CD14-positive monocyte (primary cell): ENCODE results near the gene EVX1. TPM values are rescaled to one million over a fixed set of nuclear protein-coding genes. Genes with fewer than 3 reads are reported as not detected.

ENCODE experiments used
- DNase-seq, 3 donors: peaks; one replicate each; pipeline ENCODE4 v3.0.0-alpha.2; 2011 to 2022
- H2AFZ ChIP-seq: 2 replicates; pipeline ENCODE4 v1.6.0; 2012; ENCODE audit warnings: mild to moderate bottlenecking, low read depth, low read length, inconsistent platforms; ENCODE audit not compliant: insufficient read depth, poor library complexity, severe bottlenecking
- H3K27ac ChIP-seq, 2 donors: 1 replicate in 1 of 2; 2 replicates in 1 of 2; pipeline ENCODE4 v1.5.1; 2012 to 2013; ENCODE audit warnings: low read length in 2 of 2, control low read depth in 1 of 2, inconsistent platforms in 1 of 2, low read depth in 1 of 2, mild to moderate bottlenecking in 1 of 2
- H3K27me3 ChIP-seq, 2 donors: one replicate each; pipeline versions ENCODE4 v1.6.0 to v1.6.1; 2011 to 2013; ENCODE audit warnings: low read length in 2 of 2; ENCODE audit not compliant: control insufficient read depth in 2 of 2, insufficient read depth in 2 of 2
- H3K36me3 ChIP-seq, 2 donors: replicated peaks in 1 of 2; 1 replicate in 1 of 2; 2 replicates in 1 of 2; pipeline versions ENCODE4 v1.5.1 to v1.6.1; 2012 to 2013; ENCODE audit warnings: low read length in 2 of 2, control low read depth in 1 of 2, inconsistent platforms in 1 of 2, mild to moderate bottlenecking in 1 of 2; ENCODE audit not compliant: insufficient read depth in 2 of 2, control insufficient read depth in 1 of 2
- H3K4me1 ChIP-seq, 2 donors: 1 replicate in 1 of 2; 2 replicates in 1 of 2; pipeline versions ENCODE4 v1.5.1 to v1.6.1; 2012 to 2013; ENCODE audit warnings: low read length in 2 of 2, control low read depth in 1 of 2, inconsistent platforms in 1 of 2, mild to moderate bottlenecking in 1 of 2, moderate library complexity in 1 of 2; ENCODE audit not compliant: insufficient read depth in 2 of 2, control insufficient read depth in 1 of 2
- H3K4me2 ChIP-seq: replicated peaks from 2 replicates; pipeline ENCODE3; 2012; ENCODE audit warnings: low read length, moderate library complexity, mild to moderate bottlenecking; ENCODE audit not compliant: poor library complexity, severe bottlenecking; ENCODE audit errors: extremely low read depth
- H3K4me3 ChIP-seq, 3 experiments: fragments of 200-600 bp in 1 of 3; sonication (generic) in 1 of 3; replicated peaks in 1 of 3; 1 replicate in 2 of 3; 2 replicates in 1 of 3; pipeline ENCODE4 v1.5.1; 2011 to 2013; ENCODE audit warnings: low read length in 3 of 3, mild to moderate bottlenecking in 3 of 3, control low read depth in 2 of 3, low read depth in 2 of 3, inconsistent platforms in 1 of 3, moderate library complexity in 1 of 3
- H3K79me2 ChIP-seq: 2 replicates; pipeline ENCODE4 v1.6.0; 2012; ENCODE audit warnings: mild to moderate bottlenecking, control low read depth, inconsistent platforms, low read length, moderate library complexity; ENCODE audit not compliant: insufficient read depth
- H3K9ac ChIP-seq: 2 replicates; pipeline ENCODE4 v1.6.0; 2017; ENCODE audit warnings: low read length, mild to moderate bottlenecking; ENCODE audit not compliant: insufficient read depth, poor library complexity, severe bottlenecking
- H3K9me3 ChIP-seq, 2 donors: replicated peaks in 1 of 2; 1 replicate in 1 of 2; 2 replicates in 1 of 2; pipeline versions ENCODE4 v1.5.1 to v1.6.1; 2012 to 2013; ENCODE audit warnings: low read length in 2 of 2, control low read depth in 1 of 2; ENCODE audit not compliant: control insufficient read depth in 1 of 2, insufficient read depth in 1 of 2
- H4K20me1 ChIP-seq: 2 replicates; pipeline ENCODE4 v1.6.0; 2012; ENCODE audit warnings: mild to moderate bottlenecking, low read length, control low read depth, moderate library complexity; ENCODE audit not compliant: insufficient read depth
- H3K27ac Mint-ChIP-seq, 7 donors: one replicate each; pipeline ENCODE4 v1.8.0; 2020; ENCODE audit warnings: mild to moderate bottlenecking in 7 of 7, mixed read lengths in 7 of 7, moderate library complexity in 6 of 7, inconsistent platforms in 2 of 7
- H3K27me3 Mint-ChIP-seq, 3 donors: one replicate each; pipeline ENCODE4 v1.8.0; 2021 to 2022; ENCODE audit warnings: low read depth in 3 of 3, mild to moderate bottlenecking in 3 of 3, mixed read lengths in 3 of 3, moderate library complexity in 3 of 3, inconsistent platforms in 1 of 3
- H3K36me3 Mint-ChIP-seq, 2 donors: one replicate each; pipeline ENCODE4 v1.8.0; 2020; ENCODE audit warnings: mixed read lengths in 2 of 2, inconsistent platforms in 1 of 2, mild to moderate bottlenecking in 1 of 2
- H3K4me1 Mint-ChIP-seq: one replicate; pipeline ENCODE4 v1.8.0; 2020; ENCODE audit warnings: mild to moderate bottlenecking, mixed read lengths
- H3K4me3 Mint-ChIP-seq, 2 donors: one replicate each; pipeline ENCODE4 v1.8.0; 2020; ENCODE audit warnings: mild to moderate bottlenecking in 2 of 2, mixed read lengths in 2 of 2, moderate library complexity in 1 of 2
- H3K9me3 Mint-ChIP-seq, 7 donors: one replicate each; pipeline ENCODE4 v1.8.0; 2020 to 2022; ENCODE audit warnings: mixed read lengths in 7 of 7, mild to moderate bottlenecking in 6 of 7, moderate library complexity in 6 of 7, inconsistent platforms in 2 of 7
- WGBS: methylation state at CpG from one replicate; pipeline ENCODE4 v1.1.5; 2013; ENCODE audit warnings: missing lambda C conversion rate; ENCODE audit not compliant: insufficient coverage; 5-methylcytosine and 5-hydroxymethylcytosine counted together
- intact Hi-C, 2 donors: fragments of 100-400 bp; cut with micrococcal nuclease; formaldehyde crosslinking; loops; one replicate each; pipeline versions ENCODE4 v1.15.0 to v1.15.1; 2023
- polyA plus RNA-seq, 3 donors: library from polyadenylated mRNA; depleted of rRNA in 1 of 3; unstranded in 2 of 3; stranded (reverse) in 1 of 3; fragments of 300-500 nt in 2 of 3; fragments of >200 nt in 1 of 3; fragmentation: Illumina TruSeq in 2 of 3; gene quantifications; 1 replicate in 2 of 3; 2 replicates in 1 of 3; pipeline ENCODE4 v1.2.3, GENCODE V29; 2012 to 2021
- TF ChIP-seq, protein P1 (sequence below): fragments of 200-600 bp; IDR thresholded peaks from one replicate; pipeline ENCODE4 v1.8.0; 2022; ENCODE audit warnings: antibody characterized with exemption, mild to moderate bottlenecking

Gene EVX1
- polyA plus RNA-seq, 3 donors = not detected

DNA sequence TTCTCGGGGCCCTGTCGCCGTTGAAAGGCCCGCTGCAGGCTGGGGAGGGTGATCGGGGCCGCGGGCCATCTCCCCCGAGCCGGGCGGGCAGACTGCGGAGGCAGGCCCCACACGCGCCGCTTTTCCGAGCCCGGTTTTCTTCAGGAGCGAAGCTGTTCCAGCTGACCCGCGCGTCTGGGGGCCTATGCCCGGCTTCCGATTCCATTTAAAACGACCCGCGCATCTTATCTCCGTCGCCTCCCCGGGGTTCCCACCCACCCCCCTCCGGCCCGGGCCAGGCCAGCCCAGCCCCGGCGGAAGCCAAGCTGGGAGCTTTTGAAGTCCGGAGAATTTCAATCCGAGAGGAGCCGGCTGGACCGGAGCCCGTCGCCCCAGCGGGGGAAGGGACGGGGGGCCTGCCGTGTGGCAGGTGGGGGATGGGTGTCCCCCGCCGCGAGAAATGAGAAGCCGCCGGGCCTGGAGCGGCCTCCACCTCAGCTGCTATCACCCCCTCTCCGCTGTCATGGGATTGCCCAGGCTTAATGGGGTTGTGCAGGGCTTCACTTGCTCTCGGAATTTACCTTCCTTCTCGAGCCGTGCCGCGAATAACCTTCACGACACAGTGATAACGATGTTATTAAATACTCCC is 3.1 kb upstream of the EVX1 start:
- H3K36me3 Mint-ChIP-seq = peaks cover 6 to 20% of the 10 kb centered on the region in 2 donors
- Histone ChIP-seq H3K4me1 (peaks cover 18 to 25% of the 10 kb centered on the region in 2 donors), H3K4me3 (no peak overlapping the region), H3K79me2 (no peaks in the 10 kb centered on the region), H3K9me3 (peaks cover 3 to 63% of the 10 kb centered on the region in 2 donors), H3K27ac (no peak overlapping the region), H3K9ac (no peak overlapping the region), H3K36me3 (no peaks in the 10 kb centered on the region), H3K27me3 (peaks cover 93 to 99% of the 10 kb centered on the region in 2 donors), H3K4me2 (peak overlapping the region; percentile 50), H4K20me1 (no peaks in the 10 kb centered on the region), H2AFZ (peak overlapping the region; percentile 46)
- TF ChIP-seq, protein P1, sequence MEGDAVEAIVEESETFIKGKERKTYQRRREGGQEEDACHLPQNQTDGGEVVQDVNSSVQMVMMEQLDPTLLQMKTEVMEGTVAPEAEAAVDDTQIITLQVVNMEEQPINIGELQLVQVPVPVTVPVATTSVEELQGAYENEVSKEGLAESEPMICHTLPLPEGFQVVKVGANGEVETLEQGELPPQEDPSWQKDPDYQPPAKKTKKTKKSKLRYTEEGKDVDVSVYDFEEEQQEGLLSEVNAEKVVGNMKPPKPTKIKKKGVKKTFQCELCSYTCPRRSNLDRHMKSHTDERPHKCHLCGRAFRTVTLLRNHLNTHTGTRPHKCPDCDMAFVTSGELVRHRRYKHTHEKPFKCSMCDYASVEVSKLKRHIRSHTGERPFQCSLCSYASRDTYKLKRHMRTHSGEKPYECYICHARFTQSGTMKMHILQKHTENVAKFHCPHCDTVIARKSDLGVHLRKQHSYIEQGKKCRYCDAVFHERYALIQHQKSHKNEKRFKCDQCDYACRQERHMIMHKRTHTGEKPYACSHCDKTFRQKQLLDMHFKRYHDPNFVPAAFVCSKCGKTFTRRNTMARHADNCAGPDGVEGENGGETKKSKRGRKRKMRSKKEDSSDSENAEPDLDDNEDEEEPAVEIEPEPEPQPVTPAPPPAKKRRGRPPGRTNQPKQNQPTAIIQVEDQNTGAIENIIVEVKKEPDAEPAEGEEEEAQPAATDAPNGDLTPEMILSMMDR = no peak
- peaks cover 96 to 98% (median 97%) of the 10 kb centered on the region in 3 donors for H3K27me3 Mint-ChIP-seq
- no peak overlapping the region for H3K27ac Mint-ChIP-seq
- WGBS = 1% methylated on average over 48 of the region's 55 CpGs
- peaks cover 30% of the 10 kb centered on the region for H3K4me1 Mint-ChIP-seq
- H3K4me3 Mint-ChIP-seq = peak overlapping the region in 1 of 2 donors; percentile 88
- peaks cover 0 to 30% (median 11%) of the 10 kb centered on the region in 7 donors for H3K9me3 Mint-ChIP-seq
- DNase-seq = no peak
- intact Hi-C loops = loop anchor here in 1 of 2 donors (5.0 kb wide), 2 partner anchors 37 to 1182 kb away; partner anchors contain the start of gene HOXA13

DNA sequence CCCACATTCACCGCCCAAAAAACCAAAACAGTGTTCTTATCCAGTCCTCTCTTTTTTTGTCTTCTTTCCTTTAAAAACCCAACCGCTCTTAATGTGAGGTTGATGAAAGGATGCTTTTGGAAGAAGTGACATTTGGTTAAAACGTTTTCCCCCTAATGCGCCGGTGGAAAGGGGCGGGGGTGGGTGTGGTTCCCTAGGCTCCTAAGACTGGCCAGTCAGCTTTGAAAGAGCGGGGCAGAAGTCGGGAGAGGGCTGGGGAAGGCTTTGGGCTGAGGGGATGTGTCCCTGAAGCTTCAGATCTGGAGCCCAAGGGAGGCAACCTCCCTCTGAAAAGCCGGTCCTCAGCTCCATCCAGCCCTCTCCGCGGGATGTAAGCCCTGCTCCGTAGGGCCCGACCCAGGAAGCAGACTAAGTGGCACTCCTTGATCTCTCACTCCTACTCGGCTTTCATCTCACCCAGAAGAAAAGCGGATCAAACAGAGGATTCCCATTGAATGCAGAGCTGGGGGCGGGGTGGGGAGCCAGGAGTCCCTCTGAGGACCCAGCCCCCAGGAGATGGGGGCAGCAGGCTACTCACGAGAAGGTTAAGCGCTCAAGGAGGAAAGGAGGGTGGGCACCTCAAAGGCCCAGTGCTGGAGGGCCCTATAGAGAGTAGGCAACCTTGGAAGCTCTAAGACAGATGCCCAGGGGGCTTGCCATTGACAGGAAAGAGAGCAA is 2.4 kb upstream of the EVX1 start:
- Histone ChIP-seq H3K4me1 (peaks cover 17 to 23% of the 10 kb centered on the region in 2 donors), H3K9me3 (peaks cover 3 to 69% of the 10 kb centered on the region in 2 donors), H3K27me3 (peaks cover 95 to 99% of the 10 kb centered on the region in 2 donors), H3K4me2 (no peak overlapping the region), H4K20me1 (no peaks in the 10 kb centered on the region), H2AFZ (no peak overlapping the region), H3K79me2 (no peaks in the 10 kb centered on the region), H3K36me3 (no peaks in the 10 kb centered on the region), H3K27ac (no peak overlapping the region), H3K4me3 (no peak overlapping the region), H3K9ac (no peak overlapping the region)
- intact Hi-C loops = loop anchor here in 1 of 2 donors (5.0 kb wide), 1 partner anchor 38 kb away; the partner anchor contains the start of gene HOXA13
- H3K27ac Mint-ChIP-seq = peak overlapping the region in 1 of 7 donors; percentile 31
- peaks cover 0 to 32% (median 11%) of the 10 kb centered on the region in 7 donors for H3K9me3 Mint-ChIP-seq
- peaks cover 6 to 20% of the 10 kb centered on the region in 2 donors for H3K36me3 Mint-ChIP-seq
- TF ChIP-seq, protein P1 = no peak
- DNase-seq = no peak
- peak overlapping the region in 1 of 2 donors; percentile 88 for H3K4me3 Mint-ChIP-seq
- peaks cover 34% of the 10 kb centered on the region for H3K4me1 Mint-ChIP-seq
- H3K27me3 Mint-ChIP-seq = peaks cover 96 to 98% (median 97%) of the 10 kb centered on the region in 3 donors
- WGBS = 10% methylated on average over 6 of the region's 18 CpGs
